AG09309 (cell line): ENCODE results near the gene SP100.

Experiments used
- DNase-seq: peaks from one replicate; pipeline ENCODE4 v3.0.0-alpha.2; 2010; ENCODE audit warnings: low read depth
- H3K4me3 ChIP-seq: 2 replicates; pipeline ENCODE4 v1.5.1; 2011; ENCODE audit warnings: mild to moderate bottlenecking, low read depth, low read length, moderate library complexity; ENCODE audit not compliant: control insufficient read depth
- TF ChIP-seq, protein P1 (sequence below): IDR thresholded peaks from 2 replicates; pipeline ENCODE4 v1.5.1; 2011; ENCODE audit warnings: mild to moderate bottlenecking, low read depth, low read length, inconsistent platforms; ENCODE audit not compliant: insufficient read depth, control insufficient read depth; ENCODE audit errors: missing control alignments

SP100 gene

DNA sequence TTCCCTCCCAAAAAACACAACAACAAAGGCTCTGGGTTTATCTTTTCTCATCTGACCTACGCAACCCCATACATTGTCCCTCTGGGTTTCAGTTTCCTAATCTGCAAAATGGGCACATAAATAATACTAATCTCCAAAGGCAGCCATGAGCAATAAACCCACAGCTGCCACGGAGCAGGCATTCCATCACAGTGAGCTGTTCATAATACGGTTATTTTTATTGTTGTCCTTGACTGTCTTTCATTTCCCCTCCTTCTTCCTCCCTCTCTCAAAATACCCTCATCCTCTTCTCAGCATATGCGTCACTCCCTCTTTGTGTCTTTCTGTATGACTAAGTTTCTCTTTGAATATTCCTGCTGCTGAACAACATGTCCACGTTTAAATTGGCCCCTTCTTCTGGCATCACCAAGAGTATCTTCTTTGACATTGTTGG, 166.9 kb downstream of the SP100 start:
- H3K4me3 ChIP-seq, result no peak overlapping the region
- DNase-seq, result peak; percentile 10
- TF ChIP-seq, protein P1, sequence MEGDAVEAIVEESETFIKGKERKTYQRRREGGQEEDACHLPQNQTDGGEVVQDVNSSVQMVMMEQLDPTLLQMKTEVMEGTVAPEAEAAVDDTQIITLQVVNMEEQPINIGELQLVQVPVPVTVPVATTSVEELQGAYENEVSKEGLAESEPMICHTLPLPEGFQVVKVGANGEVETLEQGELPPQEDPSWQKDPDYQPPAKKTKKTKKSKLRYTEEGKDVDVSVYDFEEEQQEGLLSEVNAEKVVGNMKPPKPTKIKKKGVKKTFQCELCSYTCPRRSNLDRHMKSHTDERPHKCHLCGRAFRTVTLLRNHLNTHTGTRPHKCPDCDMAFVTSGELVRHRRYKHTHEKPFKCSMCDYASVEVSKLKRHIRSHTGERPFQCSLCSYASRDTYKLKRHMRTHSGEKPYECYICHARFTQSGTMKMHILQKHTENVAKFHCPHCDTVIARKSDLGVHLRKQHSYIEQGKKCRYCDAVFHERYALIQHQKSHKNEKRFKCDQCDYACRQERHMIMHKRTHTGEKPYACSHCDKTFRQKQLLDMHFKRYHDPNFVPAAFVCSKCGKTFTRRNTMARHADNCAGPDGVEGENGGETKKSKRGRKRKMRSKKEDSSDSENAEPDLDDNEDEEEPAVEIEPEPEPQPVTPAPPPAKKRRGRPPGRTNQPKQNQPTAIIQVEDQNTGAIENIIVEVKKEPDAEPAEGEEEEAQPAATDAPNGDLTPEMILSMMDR, result no peak

DNA sequence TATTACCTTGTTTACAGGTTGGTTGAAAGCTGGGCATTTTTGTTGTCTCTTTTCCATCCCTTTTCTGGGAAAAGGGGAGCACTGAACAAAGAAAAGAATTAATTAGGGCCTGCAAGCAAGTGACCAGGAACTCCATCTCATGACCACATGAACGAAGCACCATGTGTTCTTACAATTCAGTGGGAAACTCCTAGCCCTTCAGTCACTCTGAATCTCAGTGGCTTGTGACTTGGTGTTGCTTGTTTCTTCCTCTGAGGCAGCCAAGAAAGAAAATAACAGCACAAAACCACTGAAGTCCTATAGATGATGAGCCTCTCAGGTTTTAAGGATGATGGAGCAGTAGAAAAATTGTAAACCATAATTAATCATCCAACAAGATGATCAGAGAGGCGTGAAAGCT, 167.6 kb downstream of the SP100 start:
- DNase-seq, result no peak
- TF ChIP-seq, protein P1, result no peak
- H3K4me3 ChIP-seq, result no peak overlapping the region

DNA sequence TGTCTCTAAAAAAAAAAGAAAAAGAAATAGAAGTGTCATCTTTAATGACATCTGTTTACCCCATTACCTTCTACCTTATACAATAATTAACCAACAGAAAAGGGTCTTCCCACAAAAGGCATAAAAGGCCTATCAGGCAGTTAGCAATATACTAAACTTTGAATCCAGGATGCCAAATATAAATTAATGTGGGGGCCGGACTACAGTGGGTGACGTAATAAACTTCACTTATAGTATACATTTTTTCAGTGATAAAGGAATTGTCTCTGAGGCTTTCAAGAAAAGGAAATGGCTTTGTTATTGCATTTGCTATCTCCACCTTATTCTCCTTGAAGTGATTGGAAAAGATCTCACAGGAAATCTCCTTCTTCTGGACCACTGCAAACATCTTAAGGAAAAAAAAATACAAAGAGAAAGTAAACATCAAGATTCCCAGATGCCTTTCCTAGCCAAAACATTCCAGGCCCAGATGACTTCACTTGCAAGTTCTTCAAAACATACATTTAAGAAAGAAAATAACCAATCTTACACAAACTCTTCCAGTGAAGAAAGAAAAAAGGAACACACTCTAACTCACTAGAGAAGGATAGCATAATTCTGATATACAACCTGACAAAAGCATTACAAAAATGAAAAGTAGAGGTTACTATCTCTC, 170.5 kb downstream of the SP100 start:
- DNase-seq, result no peak
- no peak overlapping the region for H3K4me3 ChIP-seq

DNA sequence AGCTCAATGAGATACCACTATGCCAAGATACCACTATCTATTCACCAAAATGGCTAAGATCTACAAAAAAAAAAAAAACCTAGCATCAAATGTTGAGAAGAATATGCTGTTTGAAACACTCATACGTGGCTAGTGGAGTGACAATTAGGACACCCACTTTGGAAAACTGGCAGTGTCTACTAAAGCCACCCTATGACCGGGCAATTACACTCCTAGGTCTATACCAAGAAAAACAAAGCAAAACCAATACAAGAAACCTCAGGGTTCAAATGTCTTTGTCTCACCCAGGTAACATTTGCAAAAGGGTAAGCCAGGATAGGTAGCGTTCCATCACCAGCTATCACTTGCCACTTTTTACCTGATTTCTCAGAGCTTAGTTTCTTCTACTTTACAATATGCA, 173.0 kb downstream of the SP100 start:
- TF ChIP-seq, protein P1, result no peak
- H3K4me3 ChIP-seq, result no peak overlapping the region
- DNase-seq, result no peak

More for the DNA sequence above, 170.5 kb downstream of the SP100 start:
- TF ChIP-seq, protein P1, result no peak

DNA sequence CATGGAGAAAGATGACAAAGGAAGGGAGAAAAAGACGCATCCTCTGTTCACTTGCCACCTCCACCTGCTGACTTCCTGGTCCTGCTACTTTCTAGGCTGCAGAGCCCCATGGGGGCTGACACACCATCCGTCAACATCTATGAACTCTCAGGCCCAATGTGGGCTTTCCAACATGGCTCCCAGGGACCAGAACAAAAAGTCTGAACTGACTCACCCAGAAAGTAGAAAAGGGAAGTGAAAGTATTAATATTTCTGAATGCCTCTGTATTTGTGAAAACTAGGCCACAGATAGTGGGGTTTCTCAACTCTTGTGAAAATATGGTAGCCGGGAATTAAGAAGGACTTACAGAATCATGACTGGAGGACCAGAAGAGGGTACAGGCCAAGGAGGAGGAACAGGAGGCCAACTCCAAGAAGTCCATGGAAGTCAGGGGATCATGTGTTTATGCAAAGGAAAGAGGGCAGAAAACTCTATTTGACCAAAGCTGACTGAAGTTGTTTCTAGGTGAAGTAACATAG, 173.6 kb downstream of the SP100 start:
- H3K4me3 ChIP-seq, result no peak overlapping the region
- TF ChIP-seq, protein P1, result no peak
- no peak for DNase-seq

DNA sequence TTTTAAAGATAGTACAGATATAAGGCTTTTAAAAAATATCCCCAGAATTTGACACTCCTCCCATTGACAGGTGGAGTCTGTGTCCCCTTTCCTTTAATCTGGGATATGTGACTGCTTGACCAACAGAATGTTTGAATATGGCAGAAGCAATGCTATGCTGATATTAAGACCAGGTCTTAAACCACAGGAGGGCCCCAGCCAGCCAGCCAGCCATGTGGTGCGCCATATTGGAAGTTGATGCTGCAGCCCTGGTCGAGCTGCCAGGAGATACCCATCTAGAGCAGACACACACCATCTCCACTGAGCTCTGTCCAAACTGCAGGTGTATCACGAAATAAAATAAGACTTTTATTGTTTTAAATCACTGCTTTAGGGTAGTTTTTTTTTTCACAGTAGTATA, 174.3 kb downstream of the SP100 start:
- TF ChIP-seq, protein P1, result no peak
- DNase-seq, result no peak
- H3K4me3 ChIP-seq, result no peak overlapping the region
